ENCODE results near the gene SSC5D.

SSC5D gene

GRCh38 chr19:55442372-55442961 lies 45.8 kb upstream of the SSC5D start:
- no peak for TF ChIP-seq CTCF (IDR thresholded peaks at IDR 0.05; ENCODE audit: insufficient read depth, low read length, missing control alignments)
- no peak overlapping the region for H3K4me3 ChIP-seq (ENCODE audit: low read depth, low read length)
- no peak for DNase-seq (ENCODE audit: low read depth, low spot score)
- POLR2A ChIA-PET, result no interaction called here
- CTCF ChIA-PET, result interaction anchor here (0.9 to 1.1 kb wide), 2 partner anchors 24 kb away, joined by 3 read pairs; no protein-coding TSS in a partner anchor

- POLR2A ChIA-PET, result no interaction called here
- CTCF ChIA-PET, result interaction anchor here (1.4 to 2.4 kb wide), 2 partner anchors 10 to 24 kb away, joined by 5 to 11 read pairs; no protein-coding TSS in a partner anchor
- no peak within 1 kb of the TSS for H3K4me3 ChIP-seq (ENCODE audit: low read depth, low read length)
- no peak for TF ChIP-seq CTCF (IDR thresholded peaks at IDR 0.05; ENCODE audit: insufficient read depth, low read length, missing control alignments)
- DNase-seq (ENCODE audit: low read depth, low spot score), result no peak
Observed at GRCh38 chr19:55443045-55443823, 45.0 kb upstream of the SSC5D start, which contains the start of gene SHISA7. Gene SHISA7, minus strand, starts transcription at chr19:55443300. Its CDS starts 437 bp downstream, at chr19:55442863.

GRCh38 chr19:55443824-55444480 lies 44.3 kb upstream of the SSC5D start:
- TF ChIP-seq CTCF (IDR thresholded peaks at IDR 0.05; ENCODE audit: insufficient read depth, low read length, missing control alignments), result no peak
- ChIA-PET POLR2A (no interaction called here), CTCF (interaction anchor here (0.6 to 2.4 kb wide), 3 partner anchors 10 to 303 kb away, joined by 3 to 11 read pairs (median 5); no protein-coding TSS in a partner anchor)
- no peak for DNase-seq (ENCODE audit: low read depth, low spot score)
- H3K4me3 ChIP-seq (ENCODE audit: low read depth, low read length), result no peak overlapping the region

- POLR2A ChIA-PET, result no interaction called here
- H3K4me3 ChIP-seq (ENCODE audit: low read depth, low read length), result no peak overlapping the region
- no peak for DNase-seq (ENCODE audit: low read depth, low spot score)
- no peak for TF ChIP-seq CTCF (IDR thresholded peaks at IDR 0.05; ENCODE audit: insufficient read depth, low read length, missing control alignments)
- CTCF ChIA-PET, result interaction anchor here (0.6 to 2.4 kb wide), 3 partner anchors 15 to 304 kb away, joined by 3 to 11 read pairs (median 3); no protein-coding TSS in a partner anchor
Observed at GRCh38 chr19:55444646-55445045, 43.6 kb upstream of the SSC5D start.

- POLR2A ChIA-PET, result no interaction called here
Observed at GRCh38 chr19:55446060-55446459, 42.2 kb upstream of the SSC5D start.

More at GRCh38 chr19:55446060-55446459, 42.2 kb upstream of the SSC5D start:
- DNase-seq (ENCODE audit: low read depth, low spot score), result no peak
- CTCF ChIA-PET, result interaction anchor here (1.1 to 2.4 kb wide), 2 partner anchors 9 to 21 kb away, joined by 3 to 11 read pairs; no protein-coding TSS in a partner anchor
- no peak for TF ChIP-seq CTCF (IDR thresholded peaks at IDR 0.05; ENCODE audit: insufficient read depth, low read length, missing control alignments)
- no peak overlapping the region for H3K4me3 ChIP-seq (ENCODE audit: low read depth, low read length)

All from AG04449 (cell line).